ENCODE data around the gene RNF222. TPM values are rescaled to one million over a fixed set of nuclear protein-coding genes. Genes with fewer than 3 reads are reported as not detected.

RNF222 gene
- total RNA-seq (2014; rRNA removed; shearing (Covaris generic)) = not detected in 2 replicates

GRCh38 chr17:8397636-8398035 is at the start of gene RNF222:
Gene RNF222, minus strand, starts transcription at chr17:8397827. Its CDS starts 4,366 bp downstream, at chr17:8393461.
- DNase-seq (ENCODE audit: low read depth) = no peak

GRCh38 chr17:8445536-8445935 is 47.9 kb upstream of the RNF222 start:
- no peak for DNase-seq (ENCODE audit: low read depth)

GRCh38 chr17:8444494-8444893 is 46.9 kb upstream of the RNF222 start:
- DNase-seq (ENCODE audit: low read depth) = no peak

- DNase-seq (ENCODE audit: low read depth) = no peak
These were observed 46.1 kb upstream of the RNF222 start for GRCh38 chr17:8443756-8444155.

DNA sequence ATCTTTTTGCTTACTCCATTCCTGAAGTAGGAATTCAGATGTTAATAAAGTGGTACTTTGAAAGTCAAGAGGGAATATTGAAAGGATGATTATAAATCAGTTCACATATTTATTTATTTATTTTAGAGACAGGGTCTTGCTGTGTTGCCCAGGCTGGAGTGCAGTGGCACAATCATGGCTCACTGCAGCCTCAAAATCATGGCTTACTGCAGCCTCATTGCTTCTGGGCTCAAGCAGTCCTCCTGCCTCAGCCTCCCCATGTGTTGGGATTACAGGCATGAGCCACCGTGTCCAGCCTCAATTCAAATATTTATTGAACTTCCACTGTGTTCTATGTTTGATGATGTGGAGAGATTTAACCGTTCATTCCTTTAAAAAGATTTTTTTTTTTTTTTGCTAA is 44.7 kb upstream of the RNF222 start:
- no peak for DNase-seq (ENCODE audit: low read depth)

GRCh38 chr17:8441690-8442089 is 44.1 kb upstream of the RNF222 start:
- no peak for DNase-seq (ENCODE audit: low read depth)

DNA sequence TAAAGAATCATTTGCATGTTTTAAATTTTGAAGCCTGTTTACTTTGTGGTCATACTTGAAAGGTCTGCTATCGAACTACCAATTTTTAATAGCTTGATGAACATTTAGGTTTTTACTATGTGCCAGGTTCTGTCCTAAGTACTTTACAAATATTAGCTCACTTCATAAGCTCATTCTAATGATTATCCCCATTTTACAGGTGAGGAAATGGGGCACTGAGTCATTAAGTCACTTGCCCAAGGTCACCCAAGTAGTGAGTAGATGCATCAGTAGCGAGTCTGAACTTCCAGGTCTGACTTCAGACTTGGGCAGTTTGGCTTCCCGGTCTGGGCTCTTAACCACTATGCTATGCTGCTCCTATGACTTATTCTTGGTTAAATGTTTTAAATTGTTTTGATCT is 42.1 kb upstream of the RNF222 start:
- DNase-seq (ENCODE audit: low read depth) = no peak

DNA sequence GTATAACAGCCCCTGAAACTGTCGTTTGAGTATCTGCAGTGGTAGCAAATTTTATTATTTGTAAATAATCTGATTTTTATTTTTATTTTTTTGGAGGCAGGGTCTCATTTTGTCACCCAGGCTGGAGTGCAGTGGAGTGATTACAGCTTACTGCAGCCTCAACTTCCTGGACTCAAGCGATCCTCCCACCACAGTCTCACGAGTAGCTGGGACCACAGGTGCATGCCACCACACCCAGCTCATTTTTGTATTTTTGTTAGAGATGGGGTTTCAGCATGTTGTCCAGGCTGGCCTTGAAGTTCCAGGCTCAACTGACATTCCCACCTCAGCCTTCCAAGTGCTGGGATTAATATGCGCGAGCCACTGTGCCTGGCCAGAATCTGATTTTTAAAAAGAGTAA is 40.8 kb upstream of the RNF222 start:
- DNase-seq (ENCODE audit: low read depth) = no peak

GRCh38 chr17:8436844-8437171 is 39.2 kb upstream of the RNF222 start:
- DNase-seq (ENCODE audit: low read depth) = no peak

- DNase-seq (ENCODE audit: low read depth) = peak; percentile 56
These were observed 38.7 kb upstream of the RNF222 start for GRCh38 chr17:8436169-8436843.

DNA sequence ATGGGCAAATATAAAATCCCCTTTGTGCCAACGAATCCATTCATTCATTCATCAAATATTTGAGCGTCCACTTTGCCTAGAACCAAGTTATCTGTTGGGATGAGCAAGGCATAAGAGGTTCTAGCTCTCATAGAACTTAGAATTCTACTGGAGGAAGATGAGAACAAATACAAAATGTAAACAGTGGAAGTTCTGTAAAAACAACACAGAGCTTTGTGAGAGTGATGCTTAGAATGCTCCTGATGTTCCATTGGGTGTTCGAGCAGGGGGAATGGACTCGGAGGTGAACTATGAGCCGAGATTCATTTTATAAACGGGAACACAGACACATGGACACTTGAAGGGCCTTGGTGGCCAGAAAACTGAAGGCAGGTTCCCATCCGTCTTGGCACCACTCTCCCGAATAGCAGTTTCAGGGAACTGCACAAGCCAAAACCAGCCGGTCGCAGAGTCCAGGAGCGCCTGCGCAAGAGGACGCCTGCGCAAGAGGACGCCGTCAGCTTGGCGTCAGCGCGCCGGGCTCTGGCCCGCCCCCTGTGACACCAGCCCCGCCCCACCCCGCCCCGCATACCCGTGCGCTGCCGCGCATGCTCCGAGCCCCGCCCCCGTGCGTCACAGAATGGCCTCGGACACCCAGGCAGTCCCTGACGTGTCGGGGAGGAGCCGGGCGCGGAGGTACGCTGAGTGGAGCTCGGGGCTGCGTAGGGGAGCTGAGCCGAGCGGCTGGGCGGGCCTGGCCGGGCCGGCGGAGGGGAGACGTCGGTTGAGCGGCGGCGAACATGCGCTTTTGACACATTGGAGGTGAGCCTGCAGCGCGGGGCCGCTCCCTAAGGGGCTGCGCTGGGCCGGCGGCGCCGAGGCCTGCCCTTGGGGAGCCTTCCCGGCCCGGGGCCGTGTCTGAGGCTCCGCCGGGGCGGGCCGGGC is 37.9 kb upstream of the RNF222 start, which contains the start of gene NDEL1:
Gene NDEL1, plus strand, starts transcription at position 640 of the 924 bp plus-strand sequence. CDS start 8,388 bp downstream, outside the sequence.
- DNase-seq (ENCODE audit: low read depth) = peak; percentile 95

- peak; percentile 62 for DNase-seq (ENCODE audit: low read depth)
These were observed 33.3 kb upstream of the RNF222 start for GRCh38 chr17:8430966-8431365.

DNA sequence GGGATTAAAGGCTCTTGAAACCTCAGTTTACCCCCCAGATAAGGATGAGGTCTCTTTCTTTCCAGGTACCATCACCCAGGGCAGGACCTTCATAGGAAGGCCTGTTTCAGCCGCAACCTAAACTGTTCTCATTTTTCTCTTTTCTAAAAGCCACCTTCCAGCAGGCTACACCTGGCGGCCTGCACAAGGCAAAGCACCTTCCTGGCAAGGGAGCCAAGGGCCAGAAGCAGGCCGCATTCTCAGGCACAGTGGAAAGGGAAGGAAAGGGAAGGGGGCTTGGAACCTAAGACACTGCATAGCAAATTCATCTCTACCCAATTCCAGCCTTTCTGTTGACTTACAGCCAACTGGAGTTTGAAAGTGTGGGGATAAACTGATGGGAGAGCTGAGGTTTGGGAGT is 29.2 kb upstream of the RNF222 start:
- no peak for DNase-seq (ENCODE audit: low read depth)

DNA sequence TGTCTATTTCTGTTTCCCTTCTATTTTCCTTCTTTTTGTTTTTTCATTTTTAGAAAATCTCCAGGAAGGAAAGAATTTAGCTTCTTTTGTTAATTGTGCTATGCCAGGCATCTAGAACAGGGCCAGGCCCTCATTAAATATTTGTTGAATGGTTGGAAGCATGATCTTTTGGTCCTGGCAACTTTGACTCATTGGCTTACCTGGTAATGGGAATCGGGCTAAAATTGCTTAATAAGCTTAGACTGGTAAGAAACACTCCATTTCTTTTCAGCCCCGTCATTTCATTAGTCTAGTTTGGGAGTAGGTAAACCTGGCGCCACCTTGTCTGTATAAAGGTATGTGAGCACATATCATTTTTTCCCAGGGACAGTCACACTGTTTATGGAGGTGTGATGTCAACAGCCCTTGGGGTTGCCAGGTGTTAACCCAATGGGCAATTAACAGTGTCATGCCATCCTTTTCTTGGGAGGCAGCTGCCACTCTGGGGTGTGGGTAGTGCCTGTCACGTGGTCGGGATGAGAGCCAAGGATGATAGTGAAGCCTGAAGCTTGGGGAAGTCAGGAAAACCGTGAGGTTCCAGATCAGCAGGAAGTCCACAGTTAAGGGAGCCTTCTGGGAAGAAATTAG is 28.6 kb upstream of the RNF222 start:
- DNase-seq (ENCODE audit: low read depth) = no peak

DNA sequence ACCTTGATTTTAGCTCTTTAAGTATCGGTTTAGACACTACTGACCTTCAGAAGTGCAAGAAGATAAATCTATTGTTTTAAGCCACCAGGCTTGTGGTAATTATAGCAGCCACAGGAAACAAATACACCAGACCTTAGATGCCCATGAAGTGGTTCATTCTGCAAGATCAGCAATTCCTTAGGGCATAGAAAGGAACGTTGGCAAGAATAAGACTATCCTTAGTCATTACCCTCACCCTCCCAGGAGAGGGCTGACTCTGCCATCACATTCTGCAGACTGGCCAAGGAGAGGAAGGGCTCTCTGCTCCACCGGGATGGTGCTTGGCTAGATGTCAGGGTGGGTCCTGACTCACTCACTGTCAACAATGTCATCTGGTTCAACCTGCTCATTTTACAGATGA is 23.9 kb upstream of the RNF222 start:
- peak; percentile 7 for DNase-seq (ENCODE audit: low read depth)

DNA sequence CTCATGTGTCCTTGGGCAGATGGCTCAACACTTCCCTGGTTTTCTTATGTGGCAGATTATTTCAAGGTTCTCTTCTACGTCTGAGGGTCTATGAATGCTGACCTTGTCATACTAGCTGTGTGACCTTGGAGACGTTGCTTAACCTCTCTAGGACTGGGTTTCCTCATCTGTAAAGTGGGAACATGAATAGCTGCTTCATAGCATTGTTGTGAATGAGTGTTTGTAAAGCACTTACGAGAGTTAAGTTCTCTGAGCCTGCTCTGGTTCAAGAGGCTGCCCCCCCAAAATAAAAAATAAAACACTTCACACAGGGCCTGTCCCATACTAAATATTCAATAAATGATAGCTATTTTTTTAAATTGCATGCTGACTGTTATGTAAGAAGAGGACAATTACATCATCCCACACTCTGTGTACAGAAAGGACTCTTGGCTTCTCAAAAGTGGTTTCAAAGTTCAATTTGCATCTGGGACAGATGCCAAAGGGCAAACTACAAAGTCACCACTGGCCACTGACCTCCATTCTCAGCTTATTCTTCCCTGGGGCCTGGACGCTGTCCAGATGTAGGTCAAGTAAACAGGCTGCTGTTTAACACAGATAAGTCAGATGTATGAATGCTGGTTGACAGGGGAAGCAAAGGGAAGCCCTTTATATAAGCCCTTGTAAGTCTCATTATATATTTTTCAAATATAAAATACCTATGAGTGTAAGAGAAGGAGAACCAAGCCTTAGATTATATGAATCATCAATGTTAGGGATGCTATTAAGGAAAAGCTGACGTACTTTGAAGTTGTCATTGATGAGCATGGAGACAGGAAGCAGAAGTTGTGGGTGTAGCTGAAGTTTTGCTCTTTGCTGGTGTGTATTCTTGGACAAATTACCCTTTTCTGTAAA is 22.7 kb upstream of the RNF222 start:
- DNase-seq (ENCODE audit: low read depth) = peak; percentile 77

GRCh38 chr17:8419305-8419704 is 21.7 kb upstream of the RNF222 start:
- no peak for DNase-seq (ENCODE audit: low read depth)

- DNase-seq (ENCODE audit: low read depth) = no peak
These were observed 20.8 kb upstream of the RNF222 start for GRCh38 chr17:8418471-8418870.

DNA sequence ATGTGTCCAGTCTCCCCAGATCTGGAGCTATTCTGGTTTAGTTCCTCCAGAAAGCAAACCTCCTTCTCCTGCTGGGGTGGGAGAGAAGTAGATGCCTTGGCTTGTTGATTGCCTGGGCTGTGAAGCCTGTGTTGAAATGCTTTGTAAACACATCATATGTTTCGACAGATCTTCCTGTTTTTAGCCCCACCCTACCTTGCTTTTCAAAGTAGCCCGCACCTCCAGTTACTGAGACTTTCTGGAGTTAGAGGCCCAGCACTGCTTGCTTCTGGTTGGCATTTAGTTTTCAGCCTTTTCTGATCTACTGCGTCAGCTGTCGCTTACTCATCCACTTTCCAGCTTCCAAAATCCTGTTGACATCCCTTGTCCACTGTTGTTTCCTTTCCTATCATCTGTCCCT is 20.2 kb upstream of the RNF222 start:
- no peak for DNase-seq (ENCODE audit: low read depth)

DNA sequence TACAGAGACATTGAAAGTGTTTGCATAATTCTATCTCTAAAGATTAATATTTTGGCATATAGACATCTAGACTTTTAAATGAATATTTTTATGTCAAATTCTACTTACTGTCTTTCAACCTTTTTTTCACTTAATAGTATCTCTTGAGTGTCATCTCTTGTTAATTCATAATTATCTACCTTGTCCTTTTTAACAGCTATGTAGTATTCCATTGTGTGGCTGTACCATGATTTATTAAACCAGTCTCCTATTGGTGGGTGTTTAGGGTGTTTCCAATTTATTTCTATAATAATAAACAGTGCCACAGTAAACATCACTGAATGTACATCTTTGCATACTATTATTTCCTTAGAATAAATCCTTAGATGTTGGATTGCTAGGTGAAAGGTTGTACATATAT is 16.3 kb upstream of the RNF222 start:
- DNase-seq (ENCODE audit: low read depth) = no peak

DNA sequence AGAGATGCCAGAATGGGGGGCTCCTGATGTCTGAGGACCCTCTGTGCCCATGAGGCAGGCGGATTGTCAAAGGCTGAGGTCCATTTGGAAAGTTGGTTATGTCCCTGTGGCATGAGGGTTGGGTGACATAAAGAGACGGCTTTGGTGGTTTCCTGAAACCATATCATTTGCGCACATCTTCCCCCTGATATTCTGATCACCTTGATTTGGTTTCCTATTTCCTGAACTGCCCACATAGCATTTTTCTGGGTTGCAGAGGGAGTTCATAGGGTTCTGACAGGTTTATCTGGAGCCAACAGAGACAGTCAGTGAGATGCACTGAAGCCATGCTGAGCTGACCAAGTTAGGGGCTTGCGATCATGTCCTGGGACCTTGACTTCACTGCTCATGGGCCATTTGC is 15.7 kb upstream of the RNF222 start:
- no peak for DNase-seq (ENCODE audit: low read depth)

DNA sequence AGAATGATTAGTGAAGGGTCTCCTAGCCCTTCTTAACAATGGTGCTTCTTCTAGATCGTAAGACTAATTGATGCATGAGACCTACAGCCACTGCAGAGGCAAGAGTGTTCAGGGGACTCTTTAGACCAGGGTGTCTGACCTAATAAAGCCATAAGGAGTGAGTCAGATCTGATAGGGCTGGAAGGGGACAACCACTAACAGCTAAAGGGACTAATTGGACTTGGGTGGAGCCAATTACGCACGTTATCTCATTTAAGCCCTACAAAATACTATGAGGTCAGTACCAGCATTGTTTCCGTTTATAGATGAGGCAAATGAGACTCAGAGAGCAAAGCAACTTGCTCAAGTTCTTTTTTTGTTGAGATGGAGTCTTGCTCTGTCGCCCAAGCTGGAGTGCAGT is 14.5 kb upstream of the RNF222 start:
- no peak for DNase-seq (ENCODE audit: low read depth)

All from RPMI7951 (cell line).